Measurements from ENCODE around the gene CFAP70.

DNA sequence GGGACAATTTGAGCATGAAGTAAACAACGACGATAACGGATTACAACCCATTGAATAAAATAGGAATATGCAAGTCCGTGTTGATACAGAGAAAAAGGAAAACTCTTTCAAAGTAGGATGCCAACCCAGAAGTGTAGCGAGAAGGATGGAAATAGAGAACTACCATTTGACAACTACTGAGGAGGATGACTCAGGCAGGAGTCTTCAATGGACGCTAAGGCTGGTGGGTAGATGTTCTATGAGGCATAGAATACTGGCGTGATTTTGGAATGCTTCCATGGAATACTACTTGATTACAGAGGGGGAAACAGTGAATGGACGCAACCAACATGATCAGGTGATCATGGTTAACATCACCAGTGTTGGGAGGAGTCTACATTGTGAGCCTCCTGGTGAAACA is 828 bp upstream of the CFAP70 start:
- TF ChIP-seq, protein P1, sequence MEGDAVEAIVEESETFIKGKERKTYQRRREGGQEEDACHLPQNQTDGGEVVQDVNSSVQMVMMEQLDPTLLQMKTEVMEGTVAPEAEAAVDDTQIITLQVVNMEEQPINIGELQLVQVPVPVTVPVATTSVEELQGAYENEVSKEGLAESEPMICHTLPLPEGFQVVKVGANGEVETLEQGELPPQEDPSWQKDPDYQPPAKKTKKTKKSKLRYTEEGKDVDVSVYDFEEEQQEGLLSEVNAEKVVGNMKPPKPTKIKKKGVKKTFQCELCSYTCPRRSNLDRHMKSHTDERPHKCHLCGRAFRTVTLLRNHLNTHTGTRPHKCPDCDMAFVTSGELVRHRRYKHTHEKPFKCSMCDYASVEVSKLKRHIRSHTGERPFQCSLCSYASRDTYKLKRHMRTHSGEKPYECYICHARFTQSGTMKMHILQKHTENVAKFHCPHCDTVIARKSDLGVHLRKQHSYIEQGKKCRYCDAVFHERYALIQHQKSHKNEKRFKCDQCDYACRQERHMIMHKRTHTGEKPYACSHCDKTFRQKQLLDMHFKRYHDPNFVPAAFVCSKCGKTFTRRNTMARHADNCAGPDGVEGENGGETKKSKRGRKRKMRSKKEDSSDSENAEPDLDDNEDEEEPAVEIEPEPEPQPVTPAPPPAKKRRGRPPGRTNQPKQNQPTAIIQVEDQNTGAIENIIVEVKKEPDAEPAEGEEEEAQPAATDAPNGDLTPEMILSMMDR (IDR thresholded peaks at IDR 0.05; ENCODE audit: low read length) = no peak
- TF ChIP-seq EZH2 (IDR thresholded peaks at IDR 0.05; ENCODE audit: borderline replicate concordance, low read length) = no peak
